ENCODE measurements around the gene IL17RC.
A peak's percentile ranks its signal among the peaks of the same experiment; 100 is the strongest.
"Not testable (repeated sequence)": the region's sequence is repeated elsewhere in the genome, so short reads cannot be mapped to it uniquely, and the experiment has no call there.

IL17RC gene, protein sequence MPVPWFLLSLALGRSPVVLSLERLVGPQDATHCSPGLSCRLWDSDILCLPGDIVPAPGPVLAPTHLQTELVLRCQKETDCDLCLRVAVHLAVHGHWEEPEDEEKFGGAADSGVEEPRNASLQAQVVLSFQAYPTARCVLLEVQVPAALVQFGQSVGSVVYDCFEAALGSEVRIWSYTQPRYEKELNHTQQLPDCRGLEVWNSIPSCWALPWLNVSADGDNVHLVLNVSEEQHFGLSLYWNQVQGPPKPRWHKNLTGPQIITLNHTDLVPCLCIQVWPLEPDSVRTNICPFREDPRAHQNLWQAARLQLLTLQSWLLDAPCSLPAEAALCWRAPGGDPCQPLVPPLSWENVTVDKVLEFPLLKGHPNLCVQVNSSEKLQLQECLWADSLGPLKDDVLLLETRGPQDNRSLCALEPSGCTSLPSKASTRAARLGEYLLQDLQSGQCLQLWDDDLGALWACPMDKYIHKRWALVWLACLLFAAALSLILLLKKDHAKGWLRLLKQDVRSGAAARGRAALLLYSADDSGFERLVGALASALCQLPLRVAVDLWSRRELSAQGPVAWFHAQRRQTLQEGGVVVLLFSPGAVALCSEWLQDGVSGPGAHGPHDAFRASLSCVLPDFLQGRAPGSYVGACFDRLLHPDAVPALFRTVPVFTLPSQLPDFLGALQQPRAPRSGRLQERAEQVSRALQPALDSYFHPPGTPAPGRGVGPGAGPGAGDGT

GRCh38 chr3:9916734-9917680 is at the start of gene IL17RC:
TSS of gene IL17RC (plus strand) at chr3:9917098. CDS start at chr3:9917316, 218 bp downstream.
- peak; percentile 87 to 89 for DNase-seq

GRCh38 chr3:9867106-9867505 is 49.8 kb upstream of the IL17RC start:
- DNase-seq, result no peak

- DNase-seq, result no peak
These were observed 46.9 kb upstream of the IL17RC start for GRCh38 chr3:9869955-9870354.

DNA sequence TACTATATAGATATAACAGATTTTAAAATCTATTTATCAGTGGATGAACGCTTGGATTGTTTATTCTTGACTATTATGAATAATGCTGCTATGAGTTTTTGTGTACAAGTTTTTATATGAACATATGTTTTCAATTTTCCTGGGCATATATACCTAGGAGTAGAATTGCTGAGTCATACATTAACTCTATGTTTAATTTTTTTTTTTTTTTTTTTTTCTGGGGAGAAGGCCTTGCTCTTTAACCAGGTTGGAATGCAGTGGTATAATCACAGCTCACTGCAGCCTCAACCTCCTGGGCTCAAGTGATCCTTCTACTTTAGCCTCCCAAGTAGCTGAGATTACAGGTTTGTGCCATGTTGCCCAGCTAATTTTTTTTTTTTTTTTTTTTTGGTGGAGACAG is 45.9 kb upstream of the IL17RC start:
- DNase-seq, result no peak

- DNase-seq, result not testable (repeated sequence)
These were observed 44.8 kb upstream of the IL17RC start for GRCh38 chr3:9872067-9872466.

DNA sequence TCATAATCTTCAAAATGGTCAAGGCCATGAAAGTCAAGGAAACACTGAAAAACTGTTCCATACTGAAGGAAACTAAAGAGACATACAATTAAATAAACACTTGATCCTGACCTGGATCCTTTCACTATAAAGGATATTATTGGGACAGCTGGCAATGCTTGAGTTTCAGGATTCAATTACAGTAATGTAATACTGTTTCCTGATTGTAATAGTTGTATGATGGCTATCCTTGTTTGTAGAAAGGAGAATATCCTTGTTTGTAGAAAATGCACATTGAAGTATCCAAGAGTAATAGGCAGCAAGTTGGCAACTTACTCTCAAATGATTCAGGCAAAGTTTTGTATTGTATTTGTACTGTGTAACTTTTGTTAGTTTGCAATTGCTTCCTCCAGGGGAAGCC is 41.5 kb upstream of the IL17RC start:
- no peak for DNase-seq

- not testable (repeated sequence) for DNase-seq
These were observed 40.6 kb upstream of the IL17RC start for GRCh38 chr3:9876255-9876654.

DNA sequence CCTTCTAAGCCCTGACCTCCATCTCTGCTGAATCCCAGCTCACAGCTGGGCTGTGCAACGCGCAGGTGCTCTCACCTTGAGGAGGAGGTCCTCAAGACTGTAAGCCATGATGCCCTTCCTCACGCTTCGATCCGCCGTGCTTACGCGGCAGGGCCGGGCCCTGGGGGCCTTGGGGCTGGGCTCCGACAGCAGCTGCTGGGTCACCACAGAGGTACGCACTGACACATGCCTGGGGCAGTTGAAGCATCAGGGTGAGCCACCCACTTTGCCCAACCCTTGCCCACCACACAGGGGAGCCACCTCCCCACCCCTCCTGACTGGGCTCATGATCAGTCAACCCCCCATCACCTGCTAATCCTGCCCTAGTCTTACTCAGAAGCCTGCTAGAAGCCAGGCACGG is 39.9 kb upstream of the IL17RC start:
- DNase-seq, result no peak

DNA sequence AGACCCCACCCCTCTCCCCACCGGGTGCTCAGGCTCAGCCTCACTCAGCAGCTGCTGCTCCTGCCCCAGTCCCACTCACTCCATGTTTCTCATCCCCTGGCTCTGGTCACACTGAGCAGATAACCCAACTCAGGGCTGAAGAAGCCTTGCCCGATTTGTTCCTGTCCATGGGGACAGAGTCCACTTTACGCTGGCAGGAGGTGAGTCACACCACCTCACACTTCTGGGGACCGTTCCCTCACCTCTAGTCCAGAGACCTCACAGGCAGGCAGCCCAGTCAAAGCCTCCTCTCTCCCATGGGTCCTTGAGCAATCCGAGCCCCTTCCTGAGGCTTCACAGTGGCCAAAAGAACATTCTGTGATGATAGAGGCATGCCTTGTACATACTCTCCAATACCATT is 38.2 kb upstream of the IL17RC start:
- DNase-seq, result no peak

DNA sequence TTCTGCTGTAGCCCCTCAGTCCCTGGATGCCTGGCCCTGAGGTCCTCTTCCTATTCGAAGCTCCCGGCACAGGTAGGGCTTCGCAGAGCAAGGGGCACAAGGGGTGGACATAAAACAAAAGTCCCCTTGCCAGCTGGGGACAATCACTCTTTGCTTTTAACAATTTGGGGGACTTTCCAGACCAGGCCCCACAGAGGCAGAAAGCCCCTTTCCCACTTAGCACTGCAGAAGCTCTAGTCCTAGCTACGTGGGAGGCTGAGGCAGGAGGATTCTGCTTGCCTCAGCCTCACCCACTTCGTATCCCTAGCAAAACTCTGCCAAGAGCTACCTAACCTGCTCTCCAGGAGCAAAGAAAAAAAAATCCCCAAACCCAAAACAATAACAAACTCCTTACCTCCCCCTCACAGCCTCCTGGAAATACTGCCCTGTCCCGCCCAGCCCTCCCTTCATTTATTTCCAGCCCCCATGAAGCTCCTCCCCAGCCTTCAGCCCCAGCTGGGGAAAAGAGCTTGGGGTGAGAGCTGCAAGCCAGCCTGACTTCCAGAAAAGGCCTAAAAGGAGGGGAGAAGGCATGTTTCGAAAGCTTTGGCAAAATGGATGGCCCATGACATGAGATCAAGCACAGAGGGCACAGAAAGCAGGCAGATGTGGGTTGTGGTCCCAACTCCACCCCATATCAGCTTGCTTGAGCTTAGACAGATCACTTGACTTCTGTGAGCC is 36.9 kb upstream of the IL17RC start, which contains the start of gene CIDEC:
Gene CIDEC (minus strand): TSS at position 424 of the 720 bp plus-strand sequence. CDS start 1,767 bp downstream, outside the sequence.
- DNase-seq, result no peak

GRCh38 chr3:9881441-9881840 is 35.5 kb upstream of the IL17RC start:
- DNase-seq, result no peak

- DNase-seq, result no peak
These were observed 33.0 kb upstream of the IL17RC start for GRCh38 chr3:9883706-9884554.

- no peak for DNase-seq
These were observed 32.2 kb upstream of the IL17RC start for GRCh38 chr3:9884555-9885165.

DNA sequence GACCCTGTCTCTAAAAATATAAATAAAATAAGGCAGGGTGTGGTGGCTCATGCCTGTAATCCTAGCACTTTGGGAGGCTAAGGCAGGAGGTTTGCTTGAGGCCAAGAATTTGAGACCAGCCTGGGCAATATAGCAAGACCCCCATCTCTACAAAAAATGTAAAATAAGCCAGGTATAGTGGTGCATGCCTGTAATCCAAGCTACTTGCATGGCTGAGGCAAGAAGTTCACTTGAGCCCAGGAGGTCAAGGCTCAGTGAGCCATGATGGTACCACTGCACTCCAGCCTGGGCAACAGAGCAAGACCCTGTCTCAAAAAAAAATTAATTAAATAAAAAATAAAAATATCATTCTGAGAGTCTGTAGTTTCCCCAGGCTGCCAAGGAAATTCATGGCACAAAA is 30.6 kb upstream of the IL17RC start:
- DNase-seq, result no peak

DNA sequence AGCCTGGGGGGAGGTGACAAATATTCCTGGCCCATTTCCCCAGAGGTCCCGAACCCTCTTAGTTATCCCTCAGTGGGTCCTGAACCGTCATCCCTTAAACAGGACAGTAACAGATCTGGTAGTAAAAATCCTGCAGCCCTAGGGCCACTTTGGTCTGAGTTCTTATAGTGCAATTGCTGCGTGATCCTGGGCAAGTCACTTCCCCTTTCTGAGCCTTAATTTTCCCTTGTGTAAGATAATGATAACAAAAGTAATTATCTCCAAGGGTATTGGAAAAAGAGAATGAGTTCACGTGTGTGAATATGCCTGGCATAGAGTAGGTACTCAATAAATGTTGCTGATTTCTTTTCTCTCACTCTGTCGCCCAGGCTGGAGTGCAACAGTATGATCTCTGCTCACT is 29.4 kb upstream of the IL17RC start:
- no peak for DNase-seq

GRCh38 chr3:9888540-9888939 is 28.4 kb upstream of the IL17RC start:
- DNase-seq, result no peak

- DNase-seq, result no peak
These were observed 27.5 kb upstream of the IL17RC start for GRCh38 chr3:9889405-9889804.

DNA sequence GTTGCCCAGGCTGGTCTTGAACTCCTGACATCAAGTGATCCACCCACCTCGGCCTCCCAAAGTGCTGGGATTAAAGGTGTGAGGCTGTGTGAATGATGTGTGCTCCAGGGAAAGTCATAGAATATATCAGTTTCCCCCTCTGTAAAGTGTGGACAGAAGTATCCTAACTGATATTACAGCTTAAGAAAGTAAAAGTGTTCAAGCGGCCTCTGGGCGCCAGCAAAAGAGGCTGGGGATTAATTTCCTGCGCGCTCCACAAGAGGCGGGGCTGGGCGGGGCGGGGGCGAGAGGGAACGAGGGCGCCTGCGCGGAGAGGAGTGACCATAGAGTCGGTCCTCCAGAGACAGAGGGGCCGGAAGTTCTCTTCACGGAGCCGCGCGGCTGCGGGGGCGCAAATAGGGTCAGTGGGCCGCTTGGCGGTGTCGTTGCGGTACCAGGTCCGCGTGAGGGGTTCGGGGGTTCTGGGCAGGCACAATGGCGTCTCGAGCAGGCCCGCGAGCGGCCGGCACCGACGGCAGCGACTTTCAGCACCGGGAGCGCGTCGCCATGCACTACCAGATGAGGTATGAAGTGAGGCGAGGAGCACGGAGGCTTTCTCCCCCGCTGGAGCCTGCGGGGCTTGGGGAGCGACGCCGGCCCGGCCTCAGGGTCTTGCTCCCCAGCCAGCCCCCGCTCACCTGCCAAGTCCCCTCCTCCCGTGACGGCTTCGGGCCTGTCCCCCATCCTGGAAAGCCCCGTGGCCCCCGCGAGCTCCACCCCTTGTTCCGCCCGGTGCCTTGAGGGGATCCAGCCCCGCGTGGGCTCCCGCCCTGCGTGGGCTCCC is 26.4 kb upstream of the IL17RC start, which contains the start of gene JAGN1:
Gene JAGN1 (plus strand): TSS at position 362 of the 823 bp plus-strand sequence. CDS start 113 bp downstream, at position 475.
- DNase-seq, result peak; percentile 83 to 84

DNA sequence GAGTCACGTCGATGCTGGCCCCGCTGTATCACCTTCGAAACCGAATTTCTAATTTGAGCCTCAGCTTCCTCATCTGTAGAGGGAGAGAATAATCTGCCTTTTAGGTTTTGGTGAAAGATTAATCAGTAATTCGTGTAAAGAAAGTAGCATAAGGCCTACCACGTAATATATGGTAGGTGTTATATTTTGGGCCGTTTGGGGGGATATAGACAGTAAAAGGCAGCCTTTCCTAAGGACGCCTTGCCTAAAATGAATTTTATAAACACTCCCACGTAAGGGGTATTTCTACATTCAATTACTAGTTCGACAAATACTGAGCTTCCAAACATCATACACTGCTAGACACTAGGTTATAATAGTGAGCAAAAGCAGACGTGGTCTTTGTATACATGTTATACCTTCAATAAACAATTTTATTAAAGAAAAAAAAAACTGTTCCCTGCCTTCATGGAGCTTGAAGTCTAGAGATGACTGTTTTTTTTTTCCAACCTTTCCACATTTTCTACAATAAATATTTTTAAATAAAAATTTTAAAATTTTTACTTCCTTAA is 25.8 kb upstream of the IL17RC start:
- no peak for DNase-seq
